ENCODE data around the gene ALOX12B. TPM values are rescaled to one million over a fixed set of nuclear protein-coding genes. Genes with fewer than 3 reads are reported as not detected.

The ALOX12B gene
- total and polyA plus RNA-seq, 2 of the 8 experiments (the other 6 are each of a cell fraction or from before 2014, with no cell fraction given), result 0.86 TPM; not detected in 1

- TF ChIP-seq GTF2F1 (IDR thresholded peaks at IDR 0.05; ENCODE audit: borderline replicate concordance, low read depth, low read length), result no peak
- no peak for TF ChIP-seq SAP30 (IDR thresholded peaks at IDR 0.05; ENCODE audit: insufficient read depth, insufficient replicate concordance, low read length)
- TF ChIP-seq NANOG (IDR thresholded peaks at IDR 0.05; ENCODE audit: insufficient read depth, low read depth, low read length, poor library complexity, severe bottlenecking), result no peak
Measured at GRCh38 chr17:8128125-8128784, 40.7 kb upstream of the ALOX12B start (continued).
